Inflammatory macrophage treated with lipopolysaccharide for 1 hour (primary cell): ENCODE results near the gene NCR2.

Experiments used
- DNase-seq, 2 donors: peaks; one replicate each; pipeline ENCODE4 v3.0.0-alpha.2; 2020 to 2022

Gene NCR2

DNA sequence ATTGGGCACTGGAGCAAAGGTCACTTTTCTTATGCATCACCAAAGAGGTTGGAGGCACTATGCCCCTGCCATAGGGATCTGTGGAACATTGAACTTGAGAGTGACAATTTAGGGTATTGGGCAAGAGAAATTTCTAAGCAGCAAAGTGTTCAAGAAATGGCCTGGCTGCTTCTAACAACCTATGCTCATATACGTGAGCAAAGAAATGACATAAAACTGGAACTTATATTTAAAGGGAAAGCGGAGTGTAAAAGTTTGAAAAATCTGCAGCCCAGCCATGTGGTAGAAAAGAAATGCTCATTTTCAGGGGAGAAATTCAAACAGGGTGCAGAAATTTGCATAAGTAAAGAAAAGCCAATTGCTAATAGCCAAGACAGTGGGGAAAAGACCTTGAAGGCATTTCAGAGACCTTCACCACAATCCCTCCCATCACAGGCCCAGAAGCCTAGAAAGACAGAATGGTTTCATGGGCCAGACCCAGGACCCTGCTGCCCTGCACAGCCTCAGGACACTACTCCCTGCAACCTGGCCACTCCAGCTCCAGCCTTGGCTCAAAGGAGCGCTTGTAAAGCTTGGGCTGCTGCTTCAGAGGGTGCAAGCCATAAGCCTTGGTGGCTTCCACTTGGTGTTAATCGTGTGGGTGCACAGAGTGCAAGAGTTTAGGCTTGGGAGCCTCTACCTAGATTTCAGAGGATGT is 24.4 kb downstream of the NCR2 start:
- no peak for DNase-seq

DNA sequence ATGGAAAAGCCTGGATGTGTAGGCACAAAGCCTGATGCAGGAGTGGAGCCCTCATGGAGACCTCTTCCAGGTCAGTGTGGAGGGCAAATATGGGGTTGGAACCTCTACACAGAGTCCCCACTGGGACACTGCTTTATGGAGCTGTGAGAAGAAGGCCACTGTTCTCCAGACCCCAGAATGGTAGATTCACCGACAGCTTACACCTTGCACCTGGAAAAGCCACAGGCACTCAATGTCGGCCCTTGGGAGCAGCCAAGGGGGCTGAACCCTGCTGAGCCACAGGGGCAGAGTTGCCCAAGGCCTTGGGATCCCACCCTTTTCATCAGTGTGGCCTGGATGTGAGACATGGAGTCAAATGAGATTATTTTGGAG is 24.9 kb downstream of the NCR2 start:
- DNase-seq = no peak

DNA sequence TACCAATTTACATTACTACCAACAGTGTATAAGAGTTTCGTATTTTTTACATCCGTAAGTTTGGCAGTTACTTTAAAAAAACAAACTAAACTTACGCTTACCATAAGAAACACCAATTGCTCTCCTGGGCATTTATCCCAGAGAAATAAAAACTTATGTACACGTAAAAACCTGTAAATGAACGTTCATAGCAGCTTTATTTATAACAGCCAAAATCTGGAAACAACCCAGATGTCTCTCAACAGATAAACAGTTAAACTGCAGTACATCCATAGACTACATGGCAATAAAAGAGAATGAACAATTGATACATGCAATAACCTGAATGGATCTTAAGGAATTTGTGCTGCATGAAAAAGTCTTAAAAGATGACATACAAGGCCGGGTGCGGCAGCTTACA is 30.7 kb downstream of the NCR2 start:
- DNase-seq = no peak

DNA sequence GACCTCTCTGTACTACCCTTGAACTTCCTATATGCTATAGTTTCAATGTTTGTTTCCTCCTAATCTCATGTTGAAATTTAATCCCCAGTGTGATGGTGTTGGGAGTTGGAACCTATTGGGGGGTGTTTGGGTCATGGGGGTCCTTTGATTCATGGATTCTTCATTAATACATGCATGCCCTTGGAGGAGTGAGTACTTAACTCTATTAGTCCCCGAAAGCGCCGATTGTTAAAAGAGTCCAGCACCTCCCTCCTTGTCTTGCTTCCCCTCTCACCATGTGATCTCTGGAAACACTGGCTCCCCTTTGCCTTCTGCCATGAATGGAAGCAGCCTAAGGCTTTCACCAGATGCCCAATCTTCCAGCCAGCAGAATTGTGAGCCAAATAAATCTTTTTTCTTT is 31.7 kb downstream of the NCR2 start:
- DNase-seq = no peak

DNA sequence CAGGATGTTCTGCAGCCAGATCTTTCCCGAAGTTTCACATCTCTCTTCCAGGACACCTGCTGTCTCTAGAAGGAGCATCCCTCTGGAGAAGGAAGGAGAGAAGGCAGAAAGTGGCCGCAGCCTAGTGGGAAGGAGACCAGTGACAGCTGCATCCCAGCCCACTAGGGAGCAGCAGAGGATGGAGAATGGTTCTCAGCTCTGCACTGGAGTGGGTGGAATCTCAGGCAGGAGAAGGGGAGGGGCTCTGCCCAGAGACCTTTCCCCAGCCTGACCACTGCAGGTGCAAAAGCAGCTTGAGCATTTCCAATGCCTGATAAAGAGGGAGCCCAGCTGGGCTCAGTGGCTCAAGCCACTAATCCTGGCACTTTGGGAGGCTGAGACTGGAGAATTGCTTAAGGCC is 32.3 kb downstream of the NCR2 start:
- peak in 1 of 2 donors; percentile 36 for DNase-seq

DNA sequence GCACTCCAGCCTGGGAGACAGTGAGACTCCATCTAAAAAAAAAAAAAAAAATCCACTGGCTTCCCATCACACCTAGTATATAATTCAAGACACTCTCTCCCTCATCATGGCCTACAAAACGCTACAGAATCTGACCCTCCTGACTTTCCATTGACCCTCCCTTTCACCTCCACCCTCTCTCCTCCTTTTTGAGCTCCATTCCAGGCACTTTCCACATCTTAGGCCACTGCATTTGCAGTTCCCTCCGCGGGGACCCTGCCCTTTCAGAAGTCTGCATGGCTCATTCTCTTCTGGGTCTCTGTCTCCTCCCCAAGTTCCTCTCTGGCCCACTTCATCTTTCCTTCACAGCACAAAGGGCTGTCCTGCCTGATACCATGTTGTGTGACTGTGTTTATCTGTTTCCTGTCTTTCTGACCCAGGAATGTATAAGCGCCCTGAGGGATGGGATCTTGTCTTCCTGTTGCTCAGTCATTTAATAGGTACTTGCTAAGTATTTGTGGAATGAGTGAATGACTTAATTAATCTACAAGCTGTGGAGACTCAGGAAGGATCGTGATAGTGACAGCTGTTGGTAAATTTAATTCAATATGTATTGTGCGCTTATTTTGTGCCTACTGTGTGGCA is 35.2 kb downstream of the NCR2 start:
- DNase-seq = no peak

DNA sequence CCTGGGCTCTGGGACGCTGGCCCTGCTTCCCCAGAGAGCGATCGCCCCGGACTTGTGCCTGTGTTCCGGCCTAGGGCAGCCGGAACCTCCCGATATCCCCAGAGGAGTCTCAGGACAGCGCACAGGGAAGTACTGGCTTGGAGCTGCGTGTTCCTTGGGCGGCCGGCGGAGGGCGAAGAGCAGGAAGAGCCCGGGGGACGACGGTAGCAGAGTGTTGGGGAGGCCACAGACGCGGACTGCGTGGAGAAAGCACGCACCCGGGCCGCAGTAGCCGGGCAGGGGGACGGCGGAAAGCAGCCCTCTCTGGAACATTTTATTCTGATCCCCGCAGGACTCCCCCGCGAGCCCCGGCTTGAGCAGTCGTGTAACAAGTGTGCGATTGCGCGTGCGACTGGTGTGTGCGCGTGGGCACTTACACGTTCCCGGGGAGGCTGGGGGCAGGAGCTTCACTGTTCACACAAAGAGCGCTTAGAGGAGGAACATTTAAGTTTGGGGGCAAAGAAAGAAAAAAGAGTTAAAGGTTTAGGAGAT is 36.1 kb downstream of the NCR2 start:
- DNase-seq = peak; percentile 17 to 39

DNA sequence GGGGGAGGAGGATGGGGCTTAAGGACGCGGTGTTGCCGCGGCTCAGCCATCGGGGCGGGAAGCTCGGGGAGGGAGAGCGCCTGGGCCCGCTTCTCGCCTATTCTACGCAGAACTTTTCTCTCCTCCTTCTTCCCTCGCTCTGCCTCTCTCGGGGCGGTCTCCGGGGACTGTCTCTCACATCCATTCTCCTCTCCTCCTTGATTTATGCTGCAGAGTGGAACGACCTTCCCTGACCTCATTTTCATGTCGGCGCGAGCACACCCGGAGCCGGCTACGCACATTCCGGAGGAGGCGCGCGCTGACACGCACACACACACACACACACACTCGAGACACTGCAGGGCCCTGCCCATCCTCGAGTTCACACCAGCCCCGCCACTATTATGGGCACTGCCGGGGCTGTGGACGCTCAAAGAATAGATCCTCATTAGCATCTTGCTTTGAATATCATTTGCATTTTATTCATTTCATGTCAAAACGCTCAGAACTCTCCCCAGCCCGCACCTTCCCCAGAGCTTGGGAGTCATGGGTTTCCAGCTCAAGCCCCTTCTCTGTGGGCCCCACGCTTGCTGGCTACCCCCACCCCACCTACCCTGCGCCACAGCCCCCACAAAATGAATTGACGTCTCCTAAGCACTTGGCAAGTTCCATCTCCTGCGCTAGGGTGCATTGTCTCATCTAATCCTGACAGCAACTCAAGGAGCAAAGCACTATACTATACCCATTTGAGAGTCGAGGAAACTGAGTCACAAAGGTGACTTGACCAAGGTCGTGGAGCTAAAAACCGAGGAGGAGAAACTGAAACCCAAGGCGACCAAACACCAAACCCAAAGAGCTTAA is 36.8 kb downstream of the NCR2 start:
- no peak for DNase-seq

DNA sequence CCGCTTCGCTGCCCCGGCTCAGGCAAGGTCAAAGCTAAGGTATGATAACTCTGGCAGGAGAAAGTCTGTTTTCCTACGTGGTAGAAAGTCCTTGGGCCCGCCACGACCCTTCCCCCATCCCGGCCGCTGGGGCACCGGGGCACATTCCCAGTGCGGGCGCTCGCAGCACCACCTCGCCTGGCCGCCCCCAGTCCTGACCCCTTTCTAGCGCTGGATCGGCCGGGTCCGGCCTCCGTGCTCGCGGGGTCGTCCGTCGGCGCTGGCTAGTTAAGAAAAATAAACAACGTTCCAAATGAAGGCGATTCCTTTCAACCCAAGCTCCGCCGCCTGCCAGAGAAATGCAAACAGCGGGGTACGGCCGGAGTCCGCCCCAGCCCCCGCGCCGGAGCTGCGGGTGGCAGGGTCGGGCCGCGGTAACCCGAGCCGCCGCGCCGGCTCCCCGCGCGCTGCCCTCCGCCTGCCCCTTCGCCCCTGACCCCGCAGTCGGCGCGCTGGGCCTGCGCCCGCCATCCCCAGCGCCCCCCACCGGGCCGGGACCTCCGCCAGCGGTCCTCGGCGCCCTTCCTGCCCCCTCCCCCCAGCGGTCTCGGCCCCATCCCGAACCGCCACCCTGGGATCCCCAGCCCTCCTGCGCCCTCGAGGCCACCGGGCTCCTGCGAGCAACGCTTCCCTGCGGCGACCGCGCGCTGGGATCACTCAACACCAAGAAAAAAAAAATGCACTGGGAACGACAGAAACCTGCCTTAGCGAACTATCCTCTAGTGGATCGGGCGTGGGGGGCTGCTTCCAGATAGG is 37.6 kb downstream of the NCR2 start:
- DNase-seq = no peak

DNA sequence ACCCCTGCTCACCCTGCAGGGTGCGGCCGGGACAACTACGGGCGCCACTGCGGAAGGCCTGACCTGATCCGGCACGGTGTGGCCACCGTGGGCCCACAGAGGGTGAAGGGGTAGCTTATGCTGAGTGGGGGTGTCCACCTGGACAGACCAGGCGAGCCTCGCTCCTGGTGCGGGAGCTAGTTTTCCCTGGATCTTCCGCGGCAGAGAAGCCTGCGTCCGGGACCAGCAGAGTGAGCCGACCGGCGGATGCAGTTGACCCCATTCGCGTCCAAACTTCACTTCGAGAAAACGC is 38.2 kb downstream of the NCR2 start:
- DNase-seq = no peak

DNA sequence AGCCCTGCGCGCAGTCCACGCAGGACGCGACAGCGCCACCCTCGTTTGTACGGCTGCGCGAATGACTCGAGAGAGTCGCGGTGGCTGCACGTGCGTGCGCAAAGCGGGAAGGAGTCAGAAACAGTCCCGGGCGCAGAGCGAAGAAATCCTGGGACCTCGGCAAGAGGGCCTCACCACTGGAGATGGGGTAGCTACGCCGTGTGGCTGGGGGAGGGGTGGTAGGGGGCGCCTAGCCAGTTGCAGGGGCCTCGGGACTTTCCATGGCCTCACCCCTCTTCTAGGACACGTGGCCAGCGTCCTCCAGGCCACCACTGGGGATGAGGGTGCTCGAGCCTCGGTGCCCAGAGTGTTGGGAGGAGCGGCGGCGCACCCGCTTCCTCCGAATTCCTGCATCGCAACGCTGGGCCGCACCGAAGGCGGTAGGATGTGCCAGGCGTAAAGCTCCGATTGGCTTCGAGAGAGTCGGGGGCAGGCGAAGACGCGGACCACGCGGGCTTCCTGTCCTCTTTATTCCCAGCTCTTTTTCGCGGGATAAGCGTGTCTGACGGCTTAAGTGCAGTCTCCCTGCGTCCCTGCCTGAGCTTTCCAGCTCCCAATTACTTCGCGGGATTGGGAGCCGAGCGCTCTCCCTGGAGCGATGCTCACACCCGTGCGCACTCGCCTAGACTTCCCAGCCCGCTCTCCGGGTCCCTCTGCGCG is 38.7 kb downstream of the NCR2 start:
- DNase-seq = no peak

DNA sequence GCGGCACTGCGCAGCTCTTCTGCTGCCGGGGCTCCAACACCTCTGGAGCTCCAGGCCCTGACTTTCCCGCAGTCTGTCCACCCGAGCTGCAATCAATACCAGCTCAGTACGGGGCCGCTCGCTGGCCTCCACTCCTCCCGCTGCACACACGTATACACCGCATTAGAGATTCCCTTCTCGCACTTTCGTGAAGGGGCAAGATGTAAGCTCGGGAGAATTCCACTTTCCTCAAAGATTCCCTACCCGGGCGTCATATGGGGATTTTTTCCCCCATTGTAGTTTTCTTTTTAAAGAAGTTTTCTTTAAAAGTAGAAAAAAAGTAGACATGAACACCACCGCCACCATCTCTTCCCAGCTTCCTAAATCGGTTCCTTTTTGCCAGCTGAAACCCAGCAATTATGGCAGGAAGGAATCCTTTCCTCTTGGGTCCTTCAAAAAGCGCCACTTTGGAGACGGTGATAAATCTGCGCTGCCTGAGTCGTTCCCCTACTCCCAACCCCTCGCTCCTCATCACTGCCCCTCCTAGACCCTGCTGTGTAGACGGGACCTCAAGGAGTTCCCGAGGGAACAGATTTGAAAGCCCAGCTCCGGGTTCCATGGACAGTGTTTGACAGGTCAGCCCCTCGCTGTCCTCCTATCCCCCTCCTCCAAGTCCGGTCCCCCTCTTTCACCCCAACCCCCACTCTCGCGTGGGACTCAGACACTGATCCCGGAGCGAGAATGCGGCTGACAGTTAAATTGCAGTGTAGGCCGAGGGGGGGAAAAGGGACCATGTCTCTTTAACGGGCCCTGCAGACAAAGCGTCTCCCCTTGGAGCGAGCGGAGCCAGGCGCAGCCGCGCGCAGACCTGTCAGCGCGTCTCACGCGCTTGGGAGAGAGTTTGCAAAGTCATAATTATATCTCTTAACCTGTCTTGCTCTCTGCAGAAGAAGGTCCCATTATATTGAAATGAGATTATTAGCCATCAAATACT is 39.5 kb downstream of the NCR2 start:
- no peak for DNase-seq

DNA sequence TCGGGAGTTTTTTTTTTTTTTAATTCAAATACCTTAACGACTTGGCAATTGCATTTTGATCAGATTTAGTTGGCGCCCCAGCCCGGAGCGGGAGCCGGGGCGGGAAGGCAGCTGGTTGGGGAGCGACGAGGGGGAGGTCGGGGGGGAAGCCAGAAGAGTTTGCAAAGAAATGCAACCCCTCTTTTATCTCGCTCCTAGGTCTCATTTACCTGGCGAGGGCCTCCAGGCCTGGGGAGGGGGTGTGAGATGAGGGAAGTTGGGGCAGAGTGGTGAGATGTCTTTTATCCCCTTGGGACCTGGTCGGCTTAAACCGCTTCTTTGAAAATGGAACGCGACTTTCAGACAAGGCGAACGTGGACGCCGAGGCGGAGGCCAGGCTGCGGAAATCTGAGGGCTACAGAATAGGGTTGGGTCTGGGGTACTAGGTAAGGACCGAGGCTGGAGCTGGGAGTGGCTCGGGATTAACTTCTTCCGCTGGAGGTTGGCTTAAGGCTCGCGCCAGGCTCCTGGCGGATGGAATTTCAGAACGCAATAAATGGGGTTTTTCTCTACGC is 40.3 kb downstream of the NCR2 start:
- DNase-seq = no peak

DNA sequence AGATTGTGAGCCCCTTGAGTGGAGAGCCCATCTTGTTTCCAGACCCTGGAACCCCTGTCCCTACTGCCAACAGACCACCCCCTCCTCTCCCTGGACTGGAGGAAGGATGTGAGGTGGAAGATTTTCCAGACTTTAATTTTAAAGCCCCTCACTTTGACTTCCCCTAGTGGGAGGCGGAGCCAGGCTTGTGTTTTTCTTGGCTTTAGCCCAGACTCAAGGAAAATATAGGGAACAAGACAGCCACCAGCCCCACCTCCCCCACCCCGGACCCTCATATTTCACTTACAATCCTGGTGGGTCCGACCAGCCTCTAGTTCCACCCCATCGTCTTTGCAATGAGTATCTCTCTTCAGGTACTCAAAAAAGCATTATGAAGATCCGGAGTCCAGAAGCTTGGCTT is 40.8 kb downstream of the NCR2 start:
- DNase-seq = no peak

DNA sequence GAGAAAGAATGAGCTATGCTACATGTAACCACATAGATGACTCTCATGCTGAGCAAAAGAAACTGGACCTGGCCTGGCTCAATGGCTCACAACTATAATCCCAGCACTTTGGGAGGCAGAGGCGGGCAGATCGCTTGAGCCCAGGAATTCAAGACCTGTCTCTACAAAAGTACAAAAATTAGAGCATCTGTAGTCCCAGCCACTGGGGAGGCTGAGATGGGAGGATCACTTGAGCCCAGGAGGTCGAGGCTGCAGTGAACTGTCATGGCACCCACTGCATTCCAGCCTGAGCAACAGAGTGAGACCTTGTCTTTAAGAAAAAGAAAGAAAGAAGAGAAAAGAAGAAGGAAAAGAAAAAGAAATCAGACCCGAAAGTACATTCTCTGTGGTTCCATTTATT is 41.7 kb downstream of the NCR2 start:
- DNase-seq = no peak

DNA sequence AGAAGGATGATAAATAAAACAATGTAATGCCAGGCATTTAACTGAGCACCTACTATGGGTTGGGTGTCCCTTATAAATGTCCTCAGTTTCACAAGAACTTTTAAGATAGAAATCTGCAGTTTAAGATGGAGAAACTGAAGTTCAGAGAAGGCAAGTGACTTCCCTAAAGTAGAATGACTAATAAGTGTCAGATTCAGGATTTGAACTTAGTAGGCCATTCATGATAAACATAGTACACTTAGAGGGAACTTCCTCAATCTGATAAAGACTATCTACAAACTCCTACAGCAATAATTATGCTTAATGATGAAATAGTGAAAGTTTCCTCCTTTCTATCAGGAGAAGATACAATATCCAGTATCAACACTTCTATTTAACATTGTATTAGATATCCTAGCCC is 43.9 kb downstream of the NCR2 start:
- DNase-seq = peak; percentile 81 to 87

DNA sequence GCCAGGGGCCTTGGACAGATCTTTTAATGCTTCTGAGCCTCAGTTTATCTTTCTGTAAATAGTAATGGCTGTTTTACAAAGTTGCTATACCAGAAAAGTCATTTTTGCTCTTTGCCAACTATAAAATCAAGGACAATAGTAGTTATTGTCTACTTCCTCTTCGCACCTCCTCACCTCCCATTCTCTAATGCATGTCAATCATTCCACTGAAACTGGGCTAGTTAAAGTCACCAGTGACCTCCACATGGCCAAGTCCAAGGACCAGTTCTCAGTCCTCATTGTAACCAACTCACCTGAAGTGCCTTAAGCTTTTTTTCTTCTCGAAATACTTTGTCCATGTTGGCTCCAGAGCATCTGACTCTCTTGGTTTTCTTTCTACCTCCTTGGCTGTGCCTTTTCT is 51.2 kb downstream of the NCR2 start:
- no peak for DNase-seq

DNA sequence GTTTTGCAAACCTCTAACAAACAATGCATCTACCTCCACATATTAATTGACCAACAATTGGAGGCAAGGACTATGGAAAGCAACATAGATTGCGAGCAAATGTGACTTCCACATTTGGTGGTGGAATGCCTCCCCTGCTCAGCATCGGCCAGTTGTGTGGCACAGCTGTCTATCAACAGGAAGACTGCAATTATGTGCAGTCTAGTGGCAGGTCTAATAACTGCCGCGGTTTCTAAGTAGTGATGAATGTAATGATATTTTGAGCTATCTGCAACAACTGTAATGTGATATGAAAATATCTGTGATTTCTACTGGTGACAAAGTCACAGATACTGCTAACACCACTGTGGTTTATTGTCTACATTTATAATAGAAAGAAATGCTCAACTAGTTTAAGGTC is 56.8 kb downstream of the NCR2 start:
- no peak for DNase-seq

DNA sequence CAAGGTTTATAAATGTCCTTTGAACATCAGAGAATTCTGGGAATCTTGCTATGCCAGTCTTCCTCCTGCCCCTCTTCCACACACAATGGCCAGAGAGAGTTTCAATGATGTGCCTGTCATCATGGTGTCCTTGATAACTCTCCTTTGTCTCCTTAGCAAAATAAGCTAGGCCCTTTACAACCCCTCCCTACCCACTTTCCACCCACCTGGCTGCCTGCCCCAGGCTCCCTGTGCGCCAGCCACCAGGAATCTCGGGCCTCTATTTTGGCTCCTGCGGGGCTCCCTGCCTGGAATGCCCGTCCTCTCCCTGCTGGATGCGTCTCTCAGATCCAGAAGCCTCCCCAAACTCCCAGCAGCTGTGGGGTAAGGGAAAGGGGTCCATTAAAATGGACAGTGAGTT is 60.9 kb downstream of the NCR2 start:
- DNase-seq = no peak

DNA sequence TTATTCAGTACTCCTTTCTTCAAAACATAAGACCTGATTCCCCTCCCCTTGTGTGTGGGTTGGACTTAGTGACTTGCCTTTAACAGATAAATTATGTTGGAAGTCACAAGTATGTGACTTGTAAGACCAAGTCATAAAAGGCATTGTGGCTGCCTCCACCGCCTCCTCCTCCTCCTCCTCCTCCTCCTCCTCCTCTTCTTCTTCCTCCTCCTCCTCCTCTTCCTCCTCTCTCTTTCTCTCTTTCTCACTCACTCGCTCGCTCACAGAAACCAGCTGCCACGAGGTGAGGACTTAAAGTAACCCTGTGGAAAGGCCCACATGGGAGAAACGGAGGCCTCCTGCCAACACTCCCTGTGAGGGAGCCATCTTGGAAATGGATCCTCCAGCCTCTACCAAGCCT is 64.0 kb downstream of the NCR2 start:
- no peak for DNase-seq
